GM12878 (cell line): ENCODE results near the gene ICAM2. TPM values are rescaled to one million over a fixed set of nuclear protein-coding genes. Genes with fewer than 3 reads are reported as not detected.

Source experiments
- ATAC-seq: fragments of 200-7000 bp; cut with Tn5 transposase; 3 replicates; pipeline ENCODE4 v1.9.1; 2020; ENCODE audit warnings: mild to moderate bottlenecking, moderate library complexity
- BruUV-seq: library from RNA; stranded (reverse); fragments of 400-500 nt; replicated peaks from 2 replicates; lab custom pipeline; 2021; lab: Mats Ljungman, UMichigan
- CTCF ChIA-PET: fragments of 300-600 bp; sonication (Branson Sonifier 250); formaldehyde crosslinking; extraction: SDS; loops from one replicate; lab custom pipeline; 2021; ENCODE audit warnings: inconsistent platforms; lab: Yijun Ruan, JAX
- POLR2A ChIA-PET: fragments of 350-600 bp; formaldehyde crosslinking; extraction: SDS; loops from one replicate; lab custom pipeline; 2021; ENCODE audit warnings: inconsistent platforms; lab: Charles Lee
- RAD21 ChIA-PET: fragments of 300-600 bp; sonication (Branson Sonifier 250); formaldehyde crosslinking; loops from one replicate; lab custom pipeline; 2023; ENCODE audit warnings: antibody characterized with exemption; ENCODE audit not compliant: unreplicated experiment; lab: Charles Lee
- SMC1A ChIA-PET: fragments of 300-600 bp; sonication (Branson Sonifier 250); formaldehyde crosslinking; loops from one replicate; lab custom pipeline; 2023; ENCODE audit not compliant: unreplicated experiment, uncharacterized antibody; lab: Charles Lee
- DNase-seq: peaks from one replicate; pipeline ENCODE4 v3.0.0-alpha.2; 2011; ENCODE audit warnings: low read depth, low spot score
- FAIRE-seq: peaks from 3 replicates; lab custom pipeline; 2011; peaks lifted over from hg19 to GRCh38; lab: Jason Lieb, UNC
- H2AFZ ChIP-seq: 2 replicates; pipeline ENCODE4 v1.6.0; 2011; ENCODE audit warnings: low read depth, low read length, control low read depth; ENCODE audit not compliant: control insufficient read depth
- H3K27ac ChIP-seq: 2 replicates; pipeline ENCODE4 v1.5.1; 2011; ENCODE audit warnings: control low read depth; ENCODE audit not compliant: control insufficient read depth, insufficient read depth
- H3K27me3 ChIP-seq, 2 experiments: replicated peaks in 1 of 2; 2 replicates each; pipeline versions ENCODE4 v1.6.0 to v1.6.1; 2011; ENCODE audit warnings: low read length in 1 of 2; ENCODE audit not compliant: control insufficient read depth in 2 of 2, insufficient read depth in 2 of 2
- H3K36me3 ChIP-seq, 2 experiments: 2 replicates each; pipeline ENCODE4 v1.5.1; 2011; ENCODE audit warnings: low read length in 1 of 2; ENCODE audit not compliant: control insufficient read depth in 2 of 2, insufficient read depth in 2 of 2
- H3K4me1 ChIP-seq: 2 replicates; pipeline ENCODE4 v1.6.1; 2011; ENCODE audit warnings: mild to moderate bottlenecking, low read length, moderate library complexity, mixed read lengths; ENCODE audit not compliant: control insufficient read depth, insufficient read depth
- H3K4me2 ChIP-seq: 2 replicates; pipeline ENCODE4 v1.6.0; 2011; ENCODE audit warnings: control low read depth; ENCODE audit not compliant: control insufficient read depth, insufficient read depth
- H3K4me3 ChIP-seq: fragments of 200-600 bp; sonication (generic); 2 replicates; pipeline ENCODE4 v1.5.1; 2016
- H3K79me2 ChIP-seq: 2 replicates; pipeline ENCODE4 v1.6.0; 2011; ENCODE audit warnings: low read length; ENCODE audit not compliant: control insufficient read depth, insufficient read depth
- H3K9ac ChIP-seq: 2 replicates; pipeline ENCODE4 v1.8.0; 2011; ENCODE audit warnings: low read length, control low read depth, mixed read lengths; ENCODE audit not compliant: control insufficient read depth, insufficient read depth
- H3K9me3 ChIP-seq: replicated peaks from 3 replicates; pipeline ENCODE4 v1.5.1; 2011; ENCODE audit warnings: mild to moderate bottlenecking, low read length; ENCODE audit not compliant: control insufficient read depth, insufficient read depth
- H4K20me1 ChIP-seq: 2 replicates; pipeline ENCODE4 v1.6.0; 2011; ENCODE audit not compliant: control insufficient read depth, insufficient read depth
- BCL3 ChIP-seq: IDR thresholded peaks from 2 replicates; pipeline ENCODE4 v1.6.1; 2011; ENCODE audit warnings: borderline replicate concordance, low read depth, mild to moderate bottlenecking, moderate library complexity, low read length; ENCODE audit not compliant: insufficient read depth, poor library complexity, severe bottlenecking
- BHLHE40 ChIP-seq, 2 experiments: fragments of 450-650 bp in 1 of 2; IDR thresholded peaks; 2 replicates each; pipeline ENCODE4 v1.6.1; 2011 to 2017; ENCODE audit warnings: low read depth in 2 of 2, borderline replicate concordance in 1 of 2, improper control_type of control experiment in 1 of 2, low read length in 1 of 2, mild to moderate bottlenecking in 1 of 2
- CHD1 ChIP-seq: IDR thresholded peaks from 2 replicates; pipeline ENCODE4 v1.6.1; 2012; ENCODE audit warnings: low read depth, low read length, improper control_type of control experiment
- E4F1 ChIP-seq: fragments of 450-650 bp; IDR thresholded peaks from 2 replicates; pipeline ENCODE4 v1.6.1; 2018; ENCODE audit warnings: borderline replicate concordance, mild to moderate bottlenecking; ENCODE audit not compliant: partially characterized antibody
- KLF5 ChIP-seq: fragments of 450-650 bp; IDR thresholded peaks from 2 replicates; pipeline ENCODE4 v1.6.1; 2014; ENCODE audit warnings: mild to moderate bottlenecking; ENCODE audit not compliant: partially characterized antibody
- POU2F2 ChIP-seq: IDR thresholded peaks from 3 replicates; pipeline ENCODE4 v1.6.1; 2011; ENCODE audit warnings: low read depth, mild to moderate bottlenecking, low read length, borderline replicate concordance
- SMARCA5 ChIP-seq: fragments of 450-650 bp; IDR thresholded peaks from 2 replicates; pipeline ENCODE4 v1.6.1; 2017; ENCODE audit warnings: mild to moderate bottlenecking
- SPI1 ChIP-seq: IDR thresholded peaks from 2 replicates; pipeline ENCODE4 v1.6.1; 2011; ENCODE audit warnings: low read depth, mild to moderate bottlenecking, low read length, moderate library complexity, borderline replicate concordance; ENCODE audit not compliant: insufficient read depth
- ZNF207 ChIP-seq: fragments of 450-650 bp; IDR thresholded peaks from 2 replicates; pipeline ENCODE4 v1.6.1; 2014; ENCODE audit warnings: antibody characterized with exemption, mild to moderate bottlenecking, borderline replicate concordance
- WGBS: methylation state at CpG from one replicate; pipeline ENCODE4 v1.1.6; 2016; ENCODE audit warnings: low lambda C conversion rate; ENCODE audit not compliant: insufficient replicate concordance, insufficient coverage; ENCODE audit errors: missing lambda C conversion rate; 5-methylcytosine and 5-hydroxymethylcytosine counted together
- in situ Hi-C: fragments of 300-500 bp; cut with MboI; formaldehyde crosslinking; loops from 9 replicates; pipeline ENCODE4 v1.14.3; 2018; ENCODE audit warnings: mixed read lengths
- intact Hi-C: fragments of 100-400 bp; cut with micrococcal nuclease; formaldehyde crosslinking; loops from one replicate; pipeline ENCODE4 v1.14.2; 2022; ENCODE audit not compliant: unreplicated experiment
- polyA plus RNA-seq, 11 experiments: library from polyadenylated mRNA; depleted of rRNA in 4 of 11; unstranded in 6 of 11; stranded (reverse) in 5 of 11; fragments of >200 nt; fragmentation: Nextera tagmentation in 4 of 11; fragmentation: Illumina TruSeq in 1 of 11; extraction: Ambion mirVana in 4 of 11; extraction: Trizol in 1 of 11; gene quantifications; 1 replicate in 1 of 11; 2 replicates in 10 of 11; pipeline versions ENCODE4 v1.2.1 to v1.2.3, GENCODE V29; 2011 to 2016; ENCODE audit warnings: inconsistent platforms in 2 of 11, missing spikeins in 2 of 11, low read depth in 1 of 11
- total RNA-seq, 4 experiments: library from RNA; depleted of rRNA in 3 of 4; stranded (reverse); fragments of >200 nt in 3 of 4; fragmentation: Illumina TruSeq in 1 of 4; extraction: Trizol in 1 of 4; gene quantifications; 2 replicates each; pipeline versions ENCODE4 v1.2.1 to v1.2.3, GENCODE V29; 2013 to 2021

Gene ICAM2
- total and polyA plus RNA-seq, 10 of the 15 experiments (the other 5 are each of a cell fraction or from before 2014, with no cell fraction given) = 23.6 to 108 (median 58.1) TPM

GRCh38 chr17:63985387-63986140 is 34.9 kb downstream of the ICAM2 start:
- intact Hi-C loops (no loop called here), in situ Hi-C loops (no loop called here)
- Histone ChIP-seq H4K20me1 (no peaks in the 10 kb centered on the region), H3K27me3 (no peaks in the 10 kb centered on the region; a peak in 1 of 4 replicates), H3K27ac (no peak overlapping the region), H3K4me2 (no peak overlapping the region), H3K9ac (no peak overlapping the region), H3K36me3 (no peaks in the 10 kb centered on the region), H2AFZ (no peak overlapping the region), H3K4me1 (no peaks in the 10 kb centered on the region), H3K79me2 (no peaks in the 10 kb centered on the region)
- ATAC-seq = no peak
- POLR2A ChIA-PET = interaction anchor here (0.6 to 1.2 kb wide), 2 partner anchors 14 to 405 kb away, joined by 3 read pairs; partner anchors contain the start of gene PECAM1
- CTCF ChIA-PET = interaction anchor here (0.6 to 4.4 kb wide), 16 partner anchors 9 to 146 kb away, joined by 3 to 28 read pairs (median 4); partner anchors contain the start of genes CSHL1 and GH1
- SMC1A ChIA-PET = interaction anchor here (1.3 to 2.0 kb wide), 2 partner anchors 21 to 32 kb away, joined by 3 to 4 read pairs; no protein-coding TSS in a partner anchor
- no peak for FAIRE-seq
- WGBS = 53% methylated on average over 13 of the region's 13 CpGs
- no peak for TF ChIP-seq KLF5
- no peak for TF ChIP-seq SPI1
- no peak for TF ChIP-seq CHD1
- no peak for TF ChIP-seq BHLHE40 (IDR thresholded peaks at IDR 0.05; ENCODE audit: borderline replicate concordance in 1 of 2, low read depth in 2 of 2, low read length in 1 of 2)
- no peak for TF ChIP-seq SMARCA5
- TF ChIP-seq BCL3 = no peak
- TF ChIP-seq ZNF207 = no peak
- TF ChIP-seq E4F1 = no peak
- no peak for TF ChIP-seq POU2F2
- TF ChIP-seq, all 136 proteins: peak for 0
- BruUV-seq = no TSS peak
- Histone ChIP-seq H3K4me3 (no peak overlapping the region), H3K9me3 (peaks cover 5% of the 10 kb centered on the region; the same call in 2 of the 3 replicates)
- RAD21 ChIA-PET = interaction anchor here (0.9 to 1.6 kb wide), 3 partner anchors 31 to 66 kb away, joined by 3 to 5 read pairs (median 4); no protein-coding TSS in a partner anchor
- DNase-seq = no peak
